Endothelial cell (in vitro differentiated cells): ENCODE data around the gene HOMER2. TPM values are rescaled to one million over a fixed set of nuclear protein-coding genes. Genes with fewer than 3 reads are reported as not detected.

ENCODE experiments used
- DNase-seq: peaks from one replicate; pipeline ENCODE4 v3.0.0; 2021; ENCODE audit warnings: low spot score
- H3K27ac Mint-ChIP-seq: one replicate; pipeline ENCODE4 v1.8.0; 2021; ENCODE audit warnings: mixed read lengths, inconsistent platforms; ENCODE audit not compliant: unreplicated experiment
- H3K27me3 Mint-ChIP-seq: one replicate; pipeline ENCODE4 v1.8.0; 2021; ENCODE audit warnings: mild to moderate bottlenecking, moderate library complexity, mixed read lengths, inconsistent platforms; ENCODE audit not compliant: unreplicated experiment
- H3K36me3 Mint-ChIP-seq: one replicate; pipeline ENCODE4 v1.8.0; 2021; ENCODE audit warnings: mild to moderate bottlenecking, low read depth, mixed read lengths, inconsistent platforms; ENCODE audit not compliant: unreplicated experiment
- H3K4me1 Mint-ChIP-seq: one replicate; pipeline ENCODE4 v1.8.0; 2021; ENCODE audit warnings: mild to moderate bottlenecking, mixed read lengths, inconsistent platforms; ENCODE audit not compliant: unreplicated experiment
- H3K4me3 Mint-ChIP-seq: one replicate; pipeline ENCODE4 v1.8.0; 2021; ENCODE audit warnings: mild to moderate bottlenecking, mixed read lengths, inconsistent platforms; ENCODE audit not compliant: unreplicated experiment
- H3K9me3 Mint-ChIP-seq: one replicate; pipeline ENCODE4 v1.8.0; 2021; ENCODE audit warnings: mixed read lengths, inconsistent platforms; ENCODE audit not compliant: unreplicated experiment
- total RNA-seq: library from RNA; stranded (reverse); fragmentation: NEBNext Ultra II Directional; extraction: Animal tissue kit (Norgen Biotek cat#: 25700); gene quantifications from one replicate; pipeline ENCODE4 v1.2.1, GENCODE V29; 2021; ENCODE audit not compliant: unreplicated experiment
- TF ChIP-seq, protein P1 (sequence below): fragments of 200-600 bp; sonication (generic); IDR thresholded peaks from one replicate; pipeline ENCODE4 v1.5.0; 2021; ENCODE audit warnings: antibody characterized with exemption; ENCODE audit not compliant: unreplicated experiment

The HOMER2 gene
- total RNA-seq, 1 donor from 2014 or later: 3.0 TPM

DNA sequence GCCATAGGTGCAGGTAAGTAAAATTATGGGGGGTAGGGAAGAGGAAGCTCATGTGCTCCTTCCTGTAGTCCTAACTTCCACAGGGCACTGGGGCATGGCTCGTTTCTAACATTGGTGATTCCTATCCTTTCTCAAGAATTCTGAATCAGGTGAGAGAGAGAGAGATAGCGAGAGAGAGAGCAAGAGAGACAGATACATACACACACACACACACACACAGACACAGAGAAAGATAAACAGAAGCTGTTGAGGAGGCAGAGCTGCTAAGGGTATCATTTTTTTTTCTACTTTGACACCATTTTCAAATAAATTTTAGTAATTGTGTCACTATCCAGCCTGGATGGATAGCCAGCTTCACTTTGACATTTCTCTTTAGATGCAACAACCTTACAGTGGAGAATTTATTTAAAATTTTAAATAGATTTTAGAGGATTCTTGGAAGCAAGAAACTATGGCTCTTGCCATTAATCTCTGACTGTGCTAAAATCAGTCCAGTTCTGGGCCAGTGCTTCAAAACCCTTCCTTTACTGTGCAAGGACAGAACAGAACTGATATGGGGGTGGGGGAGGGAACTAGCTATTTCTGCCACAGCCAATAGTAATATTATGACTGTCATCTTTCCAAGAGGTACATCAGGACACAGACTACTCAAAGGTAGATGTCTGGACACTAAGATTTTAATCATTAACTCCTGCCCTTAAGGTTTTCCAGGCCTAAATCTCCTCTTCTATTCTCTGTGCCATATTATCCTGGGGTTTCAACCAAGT lies 18.9 kb upstream of the HOMER2 start:
- Mint-ChIP-seq H3K27ac (no peak overlapping the region), H3K27me3 (peaks cover 2% of the 10 kb centered on the region), H3K9me3 (no peaks in the 10 kb centered on the region), H3K4me1 (peaks cover 4% of the 10 kb centered on the region), H3K36me3 (no peaks in the 10 kb centered on the region), H3K4me3 (no peak overlapping the region)
- no peak for DNase-seq
- TF ChIP-seq, protein P1, sequence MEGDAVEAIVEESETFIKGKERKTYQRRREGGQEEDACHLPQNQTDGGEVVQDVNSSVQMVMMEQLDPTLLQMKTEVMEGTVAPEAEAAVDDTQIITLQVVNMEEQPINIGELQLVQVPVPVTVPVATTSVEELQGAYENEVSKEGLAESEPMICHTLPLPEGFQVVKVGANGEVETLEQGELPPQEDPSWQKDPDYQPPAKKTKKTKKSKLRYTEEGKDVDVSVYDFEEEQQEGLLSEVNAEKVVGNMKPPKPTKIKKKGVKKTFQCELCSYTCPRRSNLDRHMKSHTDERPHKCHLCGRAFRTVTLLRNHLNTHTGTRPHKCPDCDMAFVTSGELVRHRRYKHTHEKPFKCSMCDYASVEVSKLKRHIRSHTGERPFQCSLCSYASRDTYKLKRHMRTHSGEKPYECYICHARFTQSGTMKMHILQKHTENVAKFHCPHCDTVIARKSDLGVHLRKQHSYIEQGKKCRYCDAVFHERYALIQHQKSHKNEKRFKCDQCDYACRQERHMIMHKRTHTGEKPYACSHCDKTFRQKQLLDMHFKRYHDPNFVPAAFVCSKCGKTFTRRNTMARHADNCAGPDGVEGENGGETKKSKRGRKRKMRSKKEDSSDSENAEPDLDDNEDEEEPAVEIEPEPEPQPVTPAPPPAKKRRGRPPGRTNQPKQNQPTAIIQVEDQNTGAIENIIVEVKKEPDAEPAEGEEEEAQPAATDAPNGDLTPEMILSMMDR: no peak

DNA sequence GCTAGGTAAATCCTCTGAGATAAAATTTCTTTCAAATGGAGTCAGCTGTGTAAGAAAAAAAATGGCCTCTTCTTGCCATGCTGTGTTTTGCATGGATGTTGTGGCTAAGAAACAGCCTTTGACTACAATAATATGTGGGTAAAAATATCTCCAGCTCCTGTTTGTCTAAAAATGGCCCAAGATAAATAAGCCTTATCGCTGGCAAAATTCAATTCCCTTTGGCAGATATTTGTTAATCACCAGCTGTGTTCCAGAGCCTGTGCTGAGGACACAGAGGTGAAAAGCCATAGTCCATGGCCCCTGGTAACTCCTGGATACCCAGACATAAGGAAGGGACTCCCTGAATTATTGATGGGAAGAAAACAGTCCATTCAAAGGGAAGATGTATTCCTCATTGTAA lies 18.2 kb upstream of the HOMER2 start:
- Mint-ChIP-seq H3K4me1 (peaks cover 4% of the 10 kb centered on the region), H3K36me3 (no peaks in the 10 kb centered on the region), H3K4me3 (no peak overlapping the region), H3K27me3 (peaks cover 2% of the 10 kb centered on the region), H3K9me3 (no peaks in the 10 kb centered on the region), H3K27ac (no peak overlapping the region)
- TF ChIP-seq, protein P1: no peak
- DNase-seq: no peak

DNA sequence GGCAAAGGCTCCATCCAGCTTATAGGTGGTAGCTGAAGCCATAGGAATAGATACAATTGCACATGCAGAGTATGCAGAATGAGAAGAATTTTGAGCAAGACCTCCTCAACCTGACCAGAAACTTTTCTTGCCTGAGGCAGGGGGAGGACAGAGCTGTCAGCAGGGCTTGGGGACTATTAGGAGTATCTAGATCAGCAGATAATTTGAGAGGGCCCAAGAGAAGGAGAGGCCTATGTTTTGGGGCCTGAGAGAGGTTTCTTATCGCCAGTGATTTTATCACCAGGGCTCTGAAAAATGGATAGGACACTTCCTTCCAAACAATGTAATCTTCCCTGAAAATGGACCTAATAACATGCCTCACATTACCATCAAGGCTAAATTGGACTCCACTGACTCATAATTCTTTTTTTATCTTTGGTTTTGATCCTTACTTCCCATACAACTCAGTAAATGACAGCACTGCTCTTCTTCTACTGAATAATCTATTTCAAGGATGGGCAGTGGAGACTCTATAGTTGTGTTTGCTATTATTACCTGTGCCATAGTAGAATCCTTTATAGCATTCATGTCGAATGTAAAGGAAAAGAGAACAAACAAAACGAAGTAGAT lies 17.7 kb upstream of the HOMER2 start:
- no peaks in the 10 kb centered on the region for H3K36me3 Mint-ChIP-seq
- H3K9me3 Mint-ChIP-seq: no peaks in the 10 kb centered on the region
- TF ChIP-seq, protein P1: no peak
- no peak overlapping the region for H3K27ac Mint-ChIP-seq
- peaks cover 2% of the 10 kb centered on the region for H3K27me3 Mint-ChIP-seq
- H3K4me3 Mint-ChIP-seq: no peak overlapping the region
- no peak for DNase-seq
- H3K4me1 Mint-ChIP-seq: peaks cover 4% of the 10 kb centered on the region

DNA sequence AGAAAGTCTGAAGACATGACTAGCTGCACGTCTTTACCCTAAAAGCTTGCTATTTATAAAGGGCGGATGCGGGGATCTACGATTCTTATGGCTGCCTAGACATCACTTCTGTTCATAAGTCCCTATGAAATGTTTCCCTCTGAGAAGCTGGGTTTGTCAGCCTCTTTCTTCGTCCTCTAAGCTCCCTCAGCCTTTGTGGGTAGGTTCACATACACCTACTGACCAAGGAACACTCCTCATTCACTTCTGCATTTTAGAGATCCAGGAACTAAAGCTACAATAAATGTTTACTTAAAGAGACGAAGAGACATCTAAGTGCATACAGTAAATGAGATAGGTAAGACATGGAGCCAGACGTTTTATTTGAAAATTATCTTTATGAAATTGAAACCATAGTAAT lies 16.8 kb upstream of the HOMER2 start:
- TF ChIP-seq, protein P1: no peak
- Mint-ChIP-seq H3K4me3 (no peak overlapping the region), H3K27me3 (peaks cover 2% of the 10 kb centered on the region), H3K36me3 (no peaks in the 10 kb centered on the region), H3K4me1 (peaks cover 4% of the 10 kb centered on the region), H3K9me3 (no peaks in the 10 kb centered on the region), H3K27ac (no peak overlapping the region)
- no peak for DNase-seq

DNA sequence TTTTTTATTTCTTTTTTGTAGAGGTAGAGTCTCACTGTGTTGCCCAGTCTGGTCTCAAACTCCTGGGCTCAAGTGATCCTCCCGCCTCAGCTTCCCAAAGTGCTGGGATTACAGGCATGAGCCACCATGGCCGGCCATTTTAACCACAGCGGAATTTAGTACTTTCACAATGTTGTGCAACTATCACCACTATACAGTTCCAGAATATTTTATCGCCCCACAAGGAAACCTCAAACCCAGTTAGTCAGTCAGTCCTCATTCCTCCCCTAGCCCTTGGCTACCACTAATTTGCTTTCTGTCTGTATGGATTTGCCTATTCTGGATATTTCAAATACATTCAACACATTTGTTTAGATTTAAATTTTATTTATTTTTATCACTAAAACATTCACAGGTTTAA lies 15.5 kb upstream of the HOMER2 start:
- Mint-ChIP-seq H3K27me3 (peaks cover 2% of the 10 kb centered on the region), H3K27ac (no peak overlapping the region), H3K36me3 (no peaks in the 10 kb centered on the region), H3K4me3 (no peak overlapping the region), H3K4me1 (peaks cover 4% of the 10 kb centered on the region), H3K9me3 (no peaks in the 10 kb centered on the region)
- TF ChIP-seq, protein P1: no peak
- no peak for DNase-seq
